Activated CD8-positive, alpha-beta memory T cell treated with anti-CD3 and anti-CD28 coated beads for 1 hour (primary cell): ENCODE measurements around the gene PITHD1.
A peak's percentile ranks its signal among the peaks of the same experiment; 100 is the strongest.
"Not testable (repeated sequence)": the region's sequence is repeated elsewhere in the genome, so short reads cannot be mapped to it uniquely, and the experiment has no call there.

Source experiments
- DNase-seq, 2 donors: peaks; one replicate each; pipeline ENCODE4 v3.0.0-alpha.2; 2020; ENCODE audit warnings: low read depth in 1 of 2; ENCODE audit errors: extremely low read depth in 1 of 2

Gene PITHD1

GRCh38 chr1:23777979-23778814 lies at the start of gene PITHD1:
PITHD1 (plus strand) TSS chr1:23778418; CDS start chr1:23778516, 98 bp downstream.
- DNase-seq, result peak; percentile 31 to 66

- DNase-seq, result no peak
Observed at GRCh38 chr1:23732363-23733224, 45.6 kb upstream of the PITHD1 start.

GRCh38 chr1:23733281-23733680 lies 44.9 kb upstream of the PITHD1 start:
- DNase-seq, result not testable (repeated sequence)

GRCh38 chr1:23736437-23737134 lies 41.6 kb upstream of the PITHD1 start:
- no peak for DNase-seq

- DNase-seq, result no peak
Observed at GRCh38 chr1:23741609-23742008, 36.6 kb upstream of the PITHD1 start.

- DNase-seq, result no peak
Observed at GRCh38 chr1:23742670-23743286, 35.4 kb upstream of the PITHD1 start.

GRCh38 chr1:23743287-23744152 lies 34.7 kb upstream of the PITHD1 start, which contains the start of gene ELOA:
ELOA (plus strand) TSS chr1:23743471; CDS start chr1:23743504, 33 bp downstream.
- DNase-seq, result peak; percentile 40 to 70

- DNase-seq, result no peak
Observed at GRCh38 chr1:23745515-23745914, 32.7 kb upstream of the PITHD1 start.

GRCh38 chr1:23748016-23748415 lies 30.2 kb upstream of the PITHD1 start:
- no peak for DNase-seq

- DNase-seq, result no peak
Observed at GRCh38 chr1:23751050-23751814, 27.0 kb upstream of the PITHD1 start.

GRCh38 chr1:23751815-23752200 lies 26.4 kb upstream of the PITHD1 start:
- DNase-seq, result no peak

GRCh38 chr1:23752909-23753308 lies 25.3 kb upstream of the PITHD1 start:
- DNase-seq, result no peak

GRCh38 chr1:23756676-23757075 lies 21.5 kb upstream of the PITHD1 start:
- DNase-seq, result no peak

GRCh38 chr1:23757812-23758211 lies 20.4 kb upstream of the PITHD1 start:
- DNase-seq, result no peak

- no peak for DNase-seq
Observed at GRCh38 chr1:23759277-23759676, 18.9 kb upstream of the PITHD1 start.

GRCh38 chr1:23763041-23763577 lies 15.1 kb upstream of the PITHD1 start:
- DNase-seq, result no peak

GRCh38 chr1:23768733-23769132 lies 9.5 kb upstream of the PITHD1 start:
- no peak for DNase-seq

- peak; percentile 70 to 77 for DNase-seq
Observed at GRCh38 chr1:23772049-23772853, 6.0 kb upstream of the PITHD1 start.
